IMR-90 (cell line): Measurements from ENCODE around the gene CARF. TPM values are rescaled to one million over a fixed set of nuclear protein-coding genes. Genes with fewer than 3 reads are reported as not detected.
"Not testable (repeated sequence)": the region's sequence is repeated elsewhere in the genome, so short reads cannot be mapped to it uniquely, and the experiment has no call there.

ENCODE experiments used
- ATAC-seq: fragments of 200-7000 bp; cut with Tn5 transposase; 2 replicates; pipeline ENCODE4 v1.9.1; 2020; ENCODE audit warnings: low read depth, mild to moderate bottlenecking, moderate library complexity
- BruUV-seq: library from RNA; stranded (reverse); fragments of 400-500 nt; replicated peaks from 2 replicates; lab custom pipeline; 2021; lab: Mats Ljungman, UMichigan
- CTCF ChIA-PET: fragments of 300-600 bp; formaldehyde crosslinking; extraction: SDS; loops from one replicate; lab custom pipeline; 2021; ENCODE audit warnings: antibody characterized with exemption; lab: Yijun Ruan, JAX
- POLR2A ChIA-PET: fragments of 300-600 bp; sonication (Branson Sonifier 250); formaldehyde crosslinking; loops from one replicate; lab custom pipeline; 2022; ENCODE audit warnings: antibody characterized with exemption; ENCODE audit not compliant: unreplicated experiment; lab: Charles Lee
- DNase-seq: peaks from one replicate; pipeline ENCODE4 v3.0.0; 2013
- H2AFZ ChIP-seq: replicated peaks from 2 replicates; pipeline ENCODE3; 2013; ENCODE audit warnings: low read length, mild to moderate bottlenecking; ENCODE audit not compliant: poor library complexity
- H2AK5ac ChIP-seq: 2 replicates; pipeline ENCODE4 v1.6.1; 2013; ENCODE audit warnings: low read depth, low read length, inconsistent platforms
- H2AK9ac ChIP-seq: replicated peaks from 2 replicates; pipeline ENCODE3; 2013; ENCODE audit warnings: mild to moderate bottlenecking, low read depth, low read length, moderate library complexity; ENCODE audit not compliant: poor library complexity
- H2BK120ac ChIP-seq: 2 replicates; pipeline ENCODE4 v1.6.1; 2013; ENCODE audit warnings: low read depth, low read length, inconsistent platforms
- H2BK15ac ChIP-seq: 3 replicates; pipeline ENCODE4 v1.6.1; 2013; ENCODE audit warnings: low read depth, low read length, inconsistent platforms
- H2BK20ac ChIP-seq: 2 replicates; pipeline ENCODE4 v1.6.1; 2013; ENCODE audit warnings: low read depth, mild to moderate bottlenecking, inconsistent platforms, low read length, moderate library complexity
- H2BK5ac ChIP-seq: 2 replicates; pipeline ENCODE4 v1.6.1; 2013; ENCODE audit warnings: mild to moderate bottlenecking, low read depth, low read length, inconsistent platforms; ENCODE audit not compliant: poor library complexity, severe bottlenecking
- H3K14ac ChIP-seq: replicated peaks from 2 replicates; pipeline ENCODE4 v1.6.1; 2013; ENCODE audit warnings: low read depth, low read length, inconsistent platforms
- H3K18ac ChIP-seq: 2 replicates; pipeline ENCODE4 v1.6.1; 2013; ENCODE audit warnings: low read depth, low read length, control low read depth
- H3K23ac ChIP-seq: 2 replicates; pipeline ENCODE4 v1.6.1; 2013; ENCODE audit warnings: low read depth, low read length, inconsistent platforms
- H3K27ac ChIP-seq: 2 replicates; pipeline ENCODE4 v1.5.1; 2013; ENCODE audit warnings: mild to moderate bottlenecking, control low read depth, low read length; ENCODE audit not compliant: insufficient read depth
- H3K27me3 ChIP-seq: 2 replicates; pipeline ENCODE4 v1.6.1; 2013; ENCODE audit warnings: low read length; ENCODE audit not compliant: control insufficient read depth, insufficient read depth
- H3K36me3 ChIP-seq: 2 replicates; pipeline ENCODE4 v1.6.1; 2013; ENCODE audit warnings: low read length, mixed read lengths; ENCODE audit not compliant: control insufficient read depth, insufficient read depth
- H3K4ac ChIP-seq: 2 replicates; pipeline ENCODE4 v1.6.1; 2013; ENCODE audit warnings: low read depth, low read length, inconsistent platforms
- H3K4me1 ChIP-seq: 2 replicates; pipeline ENCODE4 v1.6.1; 2013; ENCODE audit warnings: low read length, mixed read lengths; ENCODE audit not compliant: control insufficient read depth, insufficient read depth
- H3K4me2 ChIP-seq: 2 replicates; pipeline ENCODE4 v1.6.1; 2013; ENCODE audit warnings: low read depth, mild to moderate bottlenecking, control low read depth, low read length, moderate library complexity
- H3K4me3 ChIP-seq: 2 replicates; pipeline ENCODE4 v1.5.1; 2013; ENCODE audit warnings: low read depth, mild to moderate bottlenecking, control low read depth, low read length, moderate library complexity; ENCODE audit not compliant: insufficient read depth
- H3K56ac ChIP-seq: 2 replicates; pipeline ENCODE4 v1.6.1; 2013; ENCODE audit warnings: low read length, inconsistent platforms; ENCODE audit not compliant: insufficient read depth; ENCODE audit errors: extremely low read depth
- H3K79me1 ChIP-seq, 2 experiments: 2 replicates each; pipeline ENCODE4 v1.6.1; 2013; ENCODE audit warnings: low read length in 2 of 2, inconsistent platforms in 1 of 2, low read depth in 1 of 2
- H3K9ac ChIP-seq: 2 replicates; pipeline ENCODE4 v1.6.1; 2013; ENCODE audit warnings: low read depth, low read length, control low read depth
- H3K9me1 ChIP-seq: 2 replicates; pipeline ENCODE4 v1.6.1; 2013; ENCODE audit warnings: low read length, inconsistent platforms; ENCODE audit not compliant: insufficient read depth
- H3K9me3 ChIP-seq: 2 replicates; pipeline ENCODE4 v1.6.1; 2013; ENCODE audit warnings: low read length; ENCODE audit not compliant: control insufficient read depth, insufficient read depth
- H4K20me1 ChIP-seq: 2 replicates; pipeline ENCODE4 v1.6.1; 2013; ENCODE audit warnings: low read length, inconsistent platforms; ENCODE audit not compliant: insufficient read depth
- H4K5ac ChIP-seq: 2 replicates; pipeline ENCODE4 v1.6.1; 2013; ENCODE audit warnings: mild to moderate bottlenecking, low read depth, low read length, control low read depth
- H4K8ac ChIP-seq, 2 experiments: 2 replicates each; pipeline ENCODE4 v1.6.1; 2013; ENCODE audit warnings: low read depth in 2 of 2, low read length in 2 of 2, control low read depth in 1 of 2, inconsistent platforms in 1 of 2
- H4K91ac ChIP-seq: 2 replicates; pipeline ENCODE4 v1.6.1; 2013; ENCODE audit warnings: low read depth, low read length, inconsistent platforms; ENCODE audit not compliant: insufficient read depth
- whole genome bisulfite sequencing, 2 experiments: methylation state at CpG; one replicate each; pipeline versions ENCODE4 v1.1.5 to v1.1.7; 2013; ENCODE audit warnings: missing lambda C conversion rate in 2 of 2; ENCODE audit not compliant: insufficient read length in 1 of 2; ENCODE audit errors: extremely low coverage in 2 of 2; 5-methylcytosine and 5-hydroxymethylcytosine counted together
- dilution Hi-C: fragments of 300-500 bp; cut with HindIII; formaldehyde crosslinking; loops from one replicate; pipeline ENCODE4 v1.14.3; 2018; ENCODE audit warnings: low sequenced_read_pairs; ENCODE audit not compliant: unreplicated experiment
- in situ Hi-C: fragments of 300-500 bp; cut with MboI; formaldehyde crosslinking; loops from 3 replicates; pipeline ENCODE4 v1.14.3; 2019; ENCODE audit warnings: low sequenced_read_pairs, inconsistent platforms, mixed read lengths
- intact Hi-C: fragments of 100-400 bp; cut with micrococcal nuclease; formaldehyde crosslinking; loops from 2 replicates; pipeline ENCODE4 v1.10.0; 2022
- polyA plus RNA-seq, 3 experiments: library from polyadenylated mRNA; depleted of rRNA; stranded (reverse); fragments of >200 nt; gene quantifications; 2 replicates each; pipeline ENCODE4 v1.2.3, GENCODE V29; 2012; ENCODE audit warnings: low replicate concordance in 1 of 3
- total RNA-seq: library from RNA; depleted of rRNA; stranded (reverse); fragments of >200 nt; gene quantifications from 2 replicates; pipeline ENCODE4 v1.2.3, GENCODE V29; 2012

Gene CARF
- total and polyA plus RNA-seq, 2 of the 4 experiments (the other 2 are of a cell fraction): 2.4 to 5.6 TPM

DNA sequence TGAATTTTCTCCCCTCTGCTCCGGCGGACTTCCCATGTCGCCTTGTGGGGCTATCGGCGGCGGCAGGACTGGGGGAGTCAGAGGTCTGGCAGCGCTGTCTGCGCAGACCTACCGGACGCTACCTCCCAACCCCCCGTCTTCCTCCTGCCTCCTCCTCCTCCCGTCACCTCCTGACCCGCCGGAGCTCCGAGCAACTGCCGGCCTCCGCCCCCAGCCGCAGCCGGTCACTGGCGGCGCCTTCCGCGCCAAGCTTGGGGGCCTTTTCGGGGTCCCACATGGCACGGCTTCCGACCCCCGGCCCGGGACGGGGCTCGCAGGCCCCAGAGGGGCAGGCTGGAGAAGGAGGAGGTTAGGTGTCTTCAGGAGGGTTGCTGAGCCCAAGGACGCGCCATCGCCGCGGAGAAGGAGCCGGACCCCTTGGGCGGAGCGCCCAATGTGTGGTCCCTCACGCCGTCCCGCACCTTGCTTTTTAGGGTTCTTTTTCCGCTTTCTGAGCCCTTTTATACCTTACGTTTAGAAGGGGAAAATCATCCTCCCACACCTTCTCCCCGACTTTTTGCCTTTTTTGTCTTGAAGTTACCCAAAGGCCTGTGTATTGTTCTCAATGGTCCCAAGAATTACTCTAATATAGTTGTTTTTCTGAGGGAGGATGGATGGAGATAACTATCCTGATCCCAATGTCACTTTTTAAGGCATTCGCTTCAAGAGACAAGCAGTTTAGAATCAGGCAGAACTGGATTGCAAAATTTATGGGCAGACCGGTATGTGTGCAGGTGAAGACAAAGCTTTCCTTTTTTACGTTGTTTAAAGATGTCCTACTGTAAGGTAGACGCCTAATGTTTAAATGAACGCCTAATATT, 497 bp downstream of the CARF start:
- H3K9me3 ChIP-seq, H3K27me3 ChIP-seq, dilution Hi-C loops, in situ Hi-C loops, H2BK120ac ChIP-seq, H2BK15ac ChIP-seq, H2AK5ac ChIP-seq, H3K18ac ChIP-seq, H3K36me3 ChIP-seq, H2AK9ac ChIP-seq, POLR2A ChIA-PET, DNase-seq, H3K4me1 ChIP-seq, H4K20me1 ChIP-seq, H4K91ac ChIP-seq, H2BK20ac ChIP-seq, intact Hi-C loops, BruUV-seq, H3K9me1 ChIP-seq, H3K56ac ChIP-seq: not testable (repeated sequence)
- WGBS, 2 experiments: no CpG with 5 or more reads among the region's 49 CpGs
- Histone ChIP-seq H3K79me1 (peaks cover 8 to 21% of the 10 kb centered on the region in 2 experiments), H3K14ac (0 out of 2 replicates have a peak overlapping the region, but pooled peaks have one; percentile 52), H3K4ac (peak overlapping the region; percentile 56; the same call in 1 of the 2 replicates), H3K23ac (0 out of 2 replicates have a peak overlapping the region, but pooled peaks have one; percentile 42), H3K4me3 (peak overlapping the region; percentile 70), H4K8ac (peak overlapping the region; percentile 62 to 76), H3K9ac (peak overlapping the region; percentile 85), H2AFZ (peak overlapping the region; percentile 91), H2BK5ac (peak overlapping the region; percentile 51), H3K4me2 (peak overlapping the region; percentile 96; the same call in 1 of the 2 replicates), H3K27ac (peak overlapping the region; percentile 6; the same call in 1 of the 2 replicates), H4K5ac (peak overlapping the region; percentile 82; the same call in 1 of the 2 replicates)
- CTCF ChIA-PET: interaction anchor here (1.1 kb wide), 1 partner anchor 324 kb away, joined by 3 read pairs; no protein-coding TSS in a partner anchor
- ATAC-seq: peak; percentile 81
